Measurements from ENCODE around the gene PTCD3. TPM values are rescaled to one million over a fixed set of nuclear protein-coding genes. Genes with fewer than 3 reads are reported as not detected.

The PTCD3 gene
- total RNA-seq, 1 experiment from 2014 or later: 49.5 TPM

DNA sequence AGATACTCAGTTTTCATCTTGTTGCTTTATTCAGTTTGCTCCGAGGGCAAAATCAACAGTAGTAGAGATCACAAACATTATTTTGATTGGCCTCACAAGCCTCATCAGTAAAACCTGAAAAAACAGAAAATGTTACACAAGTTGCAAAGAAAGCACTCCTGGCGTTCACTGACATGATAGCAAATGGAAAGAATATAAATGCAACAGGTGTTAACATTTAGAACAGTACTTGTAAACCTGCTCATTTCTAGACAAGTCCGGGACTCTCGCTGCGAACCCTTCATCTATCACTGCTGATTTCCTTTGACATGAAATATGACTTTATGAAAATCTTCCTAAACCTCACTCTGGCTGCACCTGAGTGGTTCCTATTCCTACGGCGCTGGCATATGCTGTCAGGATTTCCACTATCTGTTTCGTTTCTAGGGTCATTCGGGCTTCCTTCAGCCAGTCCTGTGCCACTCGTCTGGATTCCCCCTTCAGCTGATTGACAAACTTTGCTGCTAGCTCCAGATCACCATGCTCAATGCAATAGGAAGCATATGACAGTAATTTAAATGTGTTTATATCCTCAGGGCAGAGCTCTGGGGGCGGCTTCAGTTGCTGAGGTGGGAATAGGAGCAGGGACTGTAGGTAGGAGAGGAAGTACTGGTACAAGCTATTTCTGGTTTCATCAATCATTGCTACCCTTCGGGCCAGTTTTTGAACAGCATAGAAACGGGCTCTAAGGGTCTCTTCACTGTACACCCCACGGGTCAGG, 38.1 kb downstream of the PTCD3 start:
- DNase-seq (ENCODE audit: low spot score): no peak

DNA sequence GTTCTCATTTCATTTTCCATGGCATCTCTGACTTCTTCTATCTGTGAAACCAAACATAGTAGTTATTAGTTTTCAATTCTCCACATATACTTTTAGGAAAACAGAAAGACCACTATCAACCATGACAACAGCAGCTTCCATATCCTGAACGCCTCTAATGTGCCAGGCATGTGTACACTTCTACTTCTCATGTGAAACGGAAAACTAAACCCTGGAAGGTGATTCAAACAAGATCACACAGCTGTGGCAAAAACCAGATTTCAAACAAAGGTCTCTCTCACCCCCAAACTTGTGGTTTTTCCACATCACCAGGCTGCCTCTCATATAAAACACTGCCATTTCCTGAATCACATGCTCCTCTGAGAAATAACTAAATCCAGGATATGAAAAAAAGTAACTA, 41.8 kb downstream of the PTCD3 start:
- DNase-seq (ENCODE audit: low spot score): no peak

DNA sequence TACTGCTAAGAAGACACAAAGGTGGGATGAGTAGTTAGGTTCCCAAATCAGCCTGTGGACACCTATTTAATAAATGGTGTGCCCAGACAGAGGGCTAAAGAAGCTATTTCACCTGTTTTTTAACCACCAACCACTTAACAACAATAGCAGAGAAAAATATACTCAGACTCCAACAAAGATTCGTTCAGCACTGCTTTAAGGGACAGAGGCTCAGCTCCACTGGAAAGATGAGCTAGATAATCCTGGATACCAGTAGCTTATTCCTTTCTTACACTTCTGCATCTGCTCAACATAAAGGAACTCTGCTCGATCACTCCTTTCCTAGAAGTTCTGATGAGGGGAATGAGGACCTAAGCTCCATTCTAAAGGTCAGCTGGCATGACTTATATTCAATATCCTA, 44.5 kb downstream of the PTCD3 start:
- DNase-seq (ENCODE audit: low spot score): no peak

DNA sequence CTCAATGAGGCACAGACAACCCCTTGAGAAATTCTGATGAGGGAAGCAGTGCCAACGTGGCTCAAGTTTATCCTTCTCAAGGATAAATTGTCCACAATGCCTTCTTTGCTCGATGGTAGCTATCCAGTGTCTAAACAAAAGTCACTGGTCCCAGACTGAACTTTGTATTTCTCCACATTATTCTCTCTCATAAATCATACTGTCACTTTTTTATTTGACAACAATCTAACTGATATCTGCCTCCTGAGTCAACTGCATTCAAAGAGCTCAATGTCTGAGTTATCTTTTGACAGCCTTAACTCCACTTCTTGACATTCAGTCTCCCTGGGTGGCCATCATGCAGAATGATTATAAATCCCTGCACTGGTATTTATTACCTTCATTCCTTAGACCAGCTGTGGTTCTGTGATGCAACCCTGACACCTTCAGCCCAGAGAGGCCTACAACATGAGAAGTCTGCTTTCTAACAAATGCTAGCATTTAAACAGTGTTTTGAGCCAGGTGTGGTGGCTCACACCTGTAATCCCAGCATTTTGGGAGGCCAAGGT, 51.0 kb downstream of the PTCD3 start:
- DNase-seq (ENCODE audit: low spot score): no peak

DNA sequence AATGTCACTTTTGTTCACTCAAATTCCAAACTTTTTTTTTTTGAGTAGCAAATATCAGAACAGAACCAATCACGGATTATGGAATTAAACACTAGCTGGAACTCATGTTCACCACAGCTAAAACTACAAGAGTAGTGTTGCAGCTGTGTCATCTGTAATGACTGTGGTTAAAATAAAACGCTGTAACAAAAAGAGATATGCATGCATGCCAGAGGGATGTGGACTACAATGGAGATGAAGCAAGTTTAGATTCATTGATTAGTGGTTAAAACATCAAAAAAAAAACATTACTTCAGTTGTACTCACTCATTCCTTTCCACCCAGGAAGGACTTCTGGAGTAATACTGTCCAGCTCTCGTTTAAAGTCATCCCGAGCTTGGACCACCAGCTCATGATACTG, 52.3 kb downstream of the PTCD3 start:
- no peak for DNase-seq (ENCODE audit: low spot score)

DNA sequence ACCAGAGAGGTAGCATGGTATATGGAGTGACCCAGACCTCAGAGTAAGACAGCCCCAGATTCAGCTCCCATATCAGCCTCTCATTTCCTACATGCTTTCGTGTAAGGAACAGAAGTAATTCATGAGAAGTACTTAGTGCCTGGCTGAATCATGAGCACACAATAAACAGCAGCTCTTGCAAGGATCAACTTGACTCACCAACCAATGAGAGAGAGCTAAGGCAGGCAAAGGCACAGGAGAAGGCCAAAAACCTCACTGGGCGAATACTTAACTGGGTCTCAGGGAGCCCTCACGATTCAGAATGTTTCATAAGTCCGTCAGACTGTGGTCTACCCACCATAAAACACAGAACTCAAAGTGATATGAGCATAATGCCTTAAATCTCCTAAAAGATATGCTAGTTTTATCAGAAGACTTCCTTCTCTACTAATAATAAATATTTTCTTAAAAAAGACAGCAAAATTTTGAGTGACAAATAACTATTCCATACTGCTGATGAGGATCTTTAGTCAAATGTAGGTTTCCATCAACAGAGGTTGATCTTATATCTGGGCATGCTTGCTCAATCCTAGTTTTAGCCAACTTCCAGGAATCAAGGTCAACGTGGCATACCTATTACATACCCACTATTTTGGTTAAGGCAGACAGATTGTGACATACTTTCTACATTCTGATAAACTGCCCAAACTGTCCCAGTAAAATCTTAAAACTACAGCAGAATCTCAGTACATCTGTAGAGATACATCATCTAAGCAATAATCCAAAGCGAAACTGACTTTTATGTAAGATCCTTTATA, 54.3 kb downstream of the PTCD3 start:
- DNase-seq (ENCODE audit: low spot score): no peak

DNA sequence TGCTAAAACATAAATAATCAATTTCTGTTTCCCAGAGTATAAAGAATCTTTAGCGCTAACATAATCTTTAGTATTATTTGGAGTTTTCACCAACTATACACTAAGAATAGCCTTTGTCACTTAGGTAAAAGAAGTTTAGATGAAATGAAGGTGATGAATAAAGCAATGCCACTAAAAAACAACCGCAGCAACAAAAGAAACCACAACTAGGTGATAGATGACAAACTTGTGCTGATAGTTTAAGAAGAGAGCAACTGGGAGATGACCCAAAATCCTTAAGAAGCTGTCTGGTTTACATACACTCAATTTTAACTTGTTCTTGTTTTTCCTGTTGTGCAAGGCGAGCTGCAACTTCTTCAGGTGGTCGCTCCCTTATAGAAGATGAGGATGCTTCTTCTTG, 64.4 kb downstream of the PTCD3 start:
- DNase-seq (ENCODE audit: low spot score): no peak

DNA sequence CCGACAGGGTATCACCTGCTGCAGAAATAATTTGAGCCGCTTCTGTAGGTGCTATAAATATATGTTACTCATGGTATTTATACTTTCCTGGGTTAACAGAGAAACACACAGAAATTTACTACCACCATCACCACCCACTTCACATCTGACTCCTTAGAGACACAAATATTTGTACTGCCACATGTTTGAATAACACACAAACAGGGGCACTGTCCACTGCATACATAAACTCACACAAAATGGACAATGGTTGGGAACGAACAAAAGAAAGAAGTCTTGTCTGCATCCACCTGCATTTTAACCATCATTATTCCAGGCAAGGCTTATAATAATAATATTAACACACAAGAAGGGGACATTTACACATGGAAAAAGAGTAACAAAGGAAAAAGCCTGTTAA, 65.3 kb downstream of the PTCD3 start:
- DNase-seq (ENCODE audit: low spot score): no peak

DNA sequence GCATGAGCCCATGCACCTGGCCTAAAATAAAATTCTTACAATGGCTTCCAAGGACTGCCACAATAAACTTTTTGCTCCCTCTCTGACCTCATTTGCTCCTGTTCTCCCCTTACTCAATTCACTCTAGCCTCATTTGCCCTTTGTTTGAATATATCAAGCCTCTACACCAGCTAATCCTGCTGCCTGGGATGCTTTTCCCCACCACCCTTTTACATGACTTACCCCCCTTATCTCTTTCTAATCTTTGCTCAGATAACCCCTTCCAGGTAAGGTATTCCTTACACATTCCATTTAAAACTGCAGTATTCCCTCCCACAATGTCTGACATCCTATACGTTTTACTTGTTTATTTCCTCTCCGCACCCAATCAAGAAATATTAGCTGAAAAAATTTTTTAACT, 66.6 kb downstream of the PTCD3 start:
- no peak for DNase-seq (ENCODE audit: low spot score)

DNA sequence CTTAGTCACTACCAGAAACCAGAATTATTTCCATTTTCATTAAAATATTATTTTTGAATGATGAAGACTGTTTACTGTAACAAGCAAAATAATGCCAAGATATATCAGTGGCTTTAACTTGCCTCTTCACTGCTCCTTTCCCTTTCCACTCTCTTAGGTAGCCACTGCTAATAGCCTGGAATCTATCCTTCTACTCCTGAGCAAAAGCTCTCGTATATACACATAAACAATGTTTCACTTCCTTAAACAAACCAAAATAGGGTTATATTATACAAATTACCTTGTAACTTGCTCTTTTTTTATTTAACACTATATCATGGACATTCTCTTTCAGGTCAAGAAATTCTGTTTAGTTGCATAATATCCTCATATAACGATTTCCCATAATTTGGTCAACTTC, 68.4 kb downstream of the PTCD3 start:
- DNase-seq (ENCODE audit: low spot score): no peak

DNA sequence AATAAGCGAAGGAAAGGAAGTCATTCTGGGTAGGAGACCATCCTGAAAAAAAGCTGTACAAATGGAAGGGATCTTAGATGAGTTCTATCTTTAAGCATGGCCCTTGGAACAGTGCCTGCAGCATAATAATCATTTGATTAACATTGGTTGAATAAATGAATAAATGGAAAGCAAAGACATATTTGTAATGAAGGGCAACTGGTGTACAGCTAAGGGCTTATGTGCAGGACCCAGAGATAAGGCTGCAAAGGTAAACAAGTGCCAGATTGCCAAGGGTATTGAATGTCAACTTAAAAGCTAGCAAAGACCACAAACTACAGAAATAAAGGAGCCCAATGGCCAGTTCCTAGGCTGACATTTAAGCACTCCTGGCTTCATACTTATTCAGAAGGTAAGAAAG, 69.8 kb downstream of the PTCD3 start:
- DNase-seq (ENCODE audit: low spot score): no peak

DNA sequence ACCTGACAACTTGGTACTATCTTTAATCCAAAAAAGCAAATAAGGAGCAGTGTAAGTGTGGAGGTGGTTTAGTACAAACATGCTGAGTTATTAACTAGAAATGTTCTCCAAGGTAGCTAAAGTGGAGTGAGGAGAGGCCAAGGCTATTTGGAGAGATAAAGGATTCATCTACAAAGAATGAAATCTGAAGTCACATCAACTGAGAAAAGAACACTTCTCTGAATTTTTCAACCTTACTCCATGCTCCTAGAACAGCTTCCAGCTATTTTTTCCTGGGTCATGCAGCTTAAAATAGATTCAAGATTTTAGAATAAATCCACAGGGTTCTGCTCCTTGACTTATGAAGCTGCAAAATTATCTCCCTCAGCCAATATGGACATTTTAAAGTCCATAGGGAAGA, 70.6 kb downstream of the PTCD3 start:
- no peak for DNase-seq (ENCODE audit: low spot score)

DNA sequence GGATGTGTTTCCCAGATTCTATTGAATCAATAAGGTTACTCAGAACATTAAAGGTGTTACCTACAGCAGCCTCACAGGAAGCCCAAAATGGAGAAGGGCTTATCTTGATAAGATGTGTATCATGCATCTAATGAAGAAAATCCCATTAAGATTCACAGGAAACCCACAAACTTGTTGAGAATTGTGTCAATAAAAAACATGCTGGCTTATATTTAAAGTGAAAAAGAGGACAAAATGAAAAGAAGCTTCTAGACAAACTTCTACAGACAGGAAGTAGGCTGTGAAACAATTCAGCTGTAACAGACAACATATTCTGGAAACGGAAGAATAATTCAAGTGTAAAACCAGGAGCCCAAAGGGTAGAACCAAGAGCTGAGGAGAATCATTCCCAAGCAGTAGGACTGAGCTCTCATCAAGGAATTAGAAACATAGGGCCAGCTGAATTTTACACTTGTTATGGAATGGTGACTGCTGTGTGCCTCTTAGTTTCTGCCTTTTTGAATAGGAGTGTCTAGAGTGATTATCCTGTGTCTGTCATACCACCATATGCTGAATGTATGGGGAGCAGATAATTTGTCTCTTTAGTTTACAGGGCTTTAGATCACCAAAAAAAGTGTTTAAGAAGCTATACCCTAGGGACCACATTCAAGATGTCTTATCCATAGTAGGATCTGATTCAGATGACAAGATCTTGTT, 79.6 kb downstream of the PTCD3 start:
- no peak for DNase-seq (ENCODE audit: low spot score)

DNA sequence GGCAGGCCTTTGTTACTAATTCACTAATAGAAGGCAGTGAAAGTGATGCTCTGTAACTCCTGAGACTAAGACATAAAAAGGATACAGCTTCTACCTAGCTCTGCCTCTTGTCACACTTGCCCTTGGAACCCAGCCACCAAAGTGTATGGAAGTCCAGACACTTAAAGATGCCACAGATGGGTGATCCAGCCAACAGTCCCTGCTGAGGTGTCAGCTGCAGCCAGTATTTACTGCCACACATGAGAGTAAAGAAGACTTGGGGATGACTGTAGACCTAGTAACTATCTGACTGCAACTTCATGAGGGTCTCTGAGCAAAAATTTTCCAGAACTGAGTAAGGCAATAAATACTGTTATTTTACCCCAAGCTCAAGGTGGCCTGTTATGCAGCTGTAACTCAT, 80.4 kb downstream of the PTCD3 start:
- no peak for DNase-seq (ENCODE audit: low spot score)

DNA sequence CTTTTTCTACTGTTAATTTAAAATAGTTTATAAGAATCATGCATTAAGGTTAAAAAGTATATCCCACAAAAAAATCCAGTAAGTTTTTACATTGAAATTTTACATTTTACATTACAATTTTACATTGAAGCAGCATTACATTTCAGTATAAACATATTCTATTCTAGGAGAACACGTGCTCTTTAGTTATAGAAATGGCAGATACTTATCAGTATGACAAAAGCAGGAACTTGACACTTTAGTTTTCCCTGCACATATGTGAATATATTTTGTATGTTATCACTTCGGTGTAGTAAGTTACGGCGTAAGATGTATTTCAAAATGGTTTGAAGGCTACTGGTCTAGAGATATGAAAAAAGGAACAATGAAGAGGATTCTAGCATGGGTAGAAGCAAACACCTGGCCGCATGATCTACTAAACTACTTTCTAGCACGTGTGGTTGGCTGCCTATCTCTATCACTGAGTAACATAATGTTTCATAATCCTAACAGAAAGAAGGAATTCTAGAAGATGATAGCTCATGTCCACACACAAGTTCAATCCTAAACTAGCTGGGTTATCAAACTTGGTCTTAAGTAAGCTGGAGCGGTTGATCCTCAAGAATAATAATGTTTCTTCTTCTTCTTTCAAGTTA, 83.9 kb downstream of the PTCD3 start:
- no peak for DNase-seq (ENCODE audit: low spot score)

Other genes with a start within 250 kb of the PTCD3 start
- gene ST3GAL5, start 217.2 kb upstream of the PTCD3 start, total RNA-seq (2014; rRNA removed; shearing (Covaris generic)): 17.7 TPM in 2 replicates
- 15.3 and 18.9 TPM in 2 replicates for gene POLR1A, start 349 bp upstream of the PTCD3 start, total RNA-seq (2014; rRNA removed; shearing (Covaris generic))
- gene IMMT, start 89.2 kb downstream of the PTCD3 start, total RNA-seq (2014; rRNA removed; shearing (Covaris generic)): 57.9 and 77.3 TPM in 2 replicates
- 86.1 and 92.3 TPM in 2 replicates for gene MRPL35, start 93.2 kb downstream of the PTCD3 start, total RNA-seq (2014; rRNA removed; shearing (Covaris generic))
- 1.6 and 1.8 TPM in 2 replicates for gene REEP1, start 231.4 kb downstream of the PTCD3 start, total RNA-seq (2014; rRNA removed; shearing (Covaris generic))